ENCODE data around the gene ZBTB37.
"Not testable (repeated sequence)": the region's sequence is repeated elsewhere in the genome, so short reads cannot be mapped to it uniquely, and the experiment has no call there.

ZBTB37 gene

DNA sequence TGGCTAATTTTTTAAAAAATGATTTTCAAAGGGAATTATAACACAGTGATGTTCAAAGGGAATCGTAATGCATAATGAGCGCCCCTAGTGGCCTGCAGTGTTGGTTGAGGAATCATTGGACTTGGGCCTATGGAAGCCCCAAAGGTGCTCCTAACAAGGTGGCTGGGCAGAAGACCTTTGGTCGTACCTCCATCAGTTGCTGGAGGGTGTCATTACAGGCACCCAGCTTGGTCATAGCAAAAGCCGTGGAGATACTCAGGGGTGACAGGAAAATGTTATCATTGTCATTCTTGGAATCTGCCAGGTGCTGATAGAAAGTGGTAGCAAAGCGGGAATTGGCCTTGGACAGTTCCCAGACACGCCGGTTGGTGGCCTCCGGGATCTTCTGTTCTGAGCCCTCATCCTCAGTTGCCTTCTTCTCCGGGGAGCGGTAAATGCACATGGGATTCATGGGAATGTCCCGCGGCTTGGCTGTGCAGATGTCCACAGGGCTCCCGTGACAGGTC lies 46.2 kb downstream of the ZBTB37 start:
- DNase-seq (ENCODE audit: low read depth): no peak

DNA sequence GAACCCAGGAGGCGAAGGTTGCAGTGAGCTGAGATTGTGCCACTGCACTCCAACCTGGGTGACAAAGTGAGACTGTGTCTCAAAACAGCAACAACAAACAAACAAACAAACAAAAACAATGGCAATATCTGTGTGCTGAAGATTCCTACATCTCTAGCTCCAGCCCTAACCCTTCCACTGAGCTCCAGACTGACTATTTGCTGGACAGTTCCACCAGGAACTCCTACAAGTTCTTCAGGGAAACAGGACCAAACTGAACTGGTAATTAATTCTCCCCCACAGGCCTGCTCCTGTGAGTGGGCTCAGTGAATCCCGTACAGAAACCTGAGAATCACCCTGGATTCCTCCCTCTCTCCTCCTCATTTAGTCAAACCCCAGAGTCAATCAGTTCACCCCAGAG lies 47.4 kb downstream of the ZBTB37 start:
- no peak for DNase-seq (ENCODE audit: low read depth)

DNA sequence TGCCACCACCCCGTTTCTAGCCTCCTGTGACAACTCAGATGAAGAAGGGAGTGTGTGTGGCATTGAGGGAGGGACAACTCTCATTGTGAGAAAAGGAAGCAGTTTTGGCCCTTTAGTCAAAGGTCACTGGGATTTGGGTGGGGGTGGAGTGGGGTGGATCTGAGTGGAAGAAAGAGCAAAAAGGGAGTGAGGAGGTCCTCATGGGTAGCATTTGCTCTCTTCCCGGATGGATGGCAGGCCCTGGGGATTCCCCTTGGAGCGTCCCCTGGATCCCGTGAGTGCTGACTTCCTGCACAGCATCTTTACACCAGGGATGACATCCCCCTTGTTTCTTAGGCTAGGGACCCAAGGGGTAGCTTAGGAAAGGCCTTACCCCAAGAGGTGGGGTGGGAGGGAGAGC lies 48.5 kb downstream of the ZBTB37 start:
- DNase-seq (ENCODE audit: low read depth): no peak

DNA sequence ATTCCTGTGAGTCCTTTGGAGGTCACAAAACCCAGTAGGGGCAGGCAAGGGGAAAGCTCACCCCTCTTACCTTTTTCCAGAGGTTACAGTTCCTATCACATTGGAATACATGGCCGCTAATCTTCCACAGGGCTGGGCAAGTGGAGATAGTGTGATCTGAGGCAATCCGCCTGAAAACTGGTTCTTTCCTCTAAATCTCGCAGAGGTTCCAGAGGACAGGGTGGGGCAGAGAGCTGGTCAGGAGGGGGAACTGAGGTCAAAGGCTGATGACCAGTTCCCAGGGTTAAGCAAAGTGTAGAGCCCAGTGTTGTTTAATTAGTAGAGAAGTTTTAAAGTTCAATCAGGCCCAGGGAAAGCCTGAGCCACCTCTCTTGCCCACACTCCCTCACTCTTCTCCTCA lies 49.0 kb downstream of the ZBTB37 start, which contains the start of gene SERPINC1:
Gene SERPINC1, minus strand, starts transcription at position 179 of the 400 bp plus-strand sequence. Its CDS starts 68 bp downstream, at position 111.
- DNase-seq (ENCODE audit: low read depth): no peak

DNA sequence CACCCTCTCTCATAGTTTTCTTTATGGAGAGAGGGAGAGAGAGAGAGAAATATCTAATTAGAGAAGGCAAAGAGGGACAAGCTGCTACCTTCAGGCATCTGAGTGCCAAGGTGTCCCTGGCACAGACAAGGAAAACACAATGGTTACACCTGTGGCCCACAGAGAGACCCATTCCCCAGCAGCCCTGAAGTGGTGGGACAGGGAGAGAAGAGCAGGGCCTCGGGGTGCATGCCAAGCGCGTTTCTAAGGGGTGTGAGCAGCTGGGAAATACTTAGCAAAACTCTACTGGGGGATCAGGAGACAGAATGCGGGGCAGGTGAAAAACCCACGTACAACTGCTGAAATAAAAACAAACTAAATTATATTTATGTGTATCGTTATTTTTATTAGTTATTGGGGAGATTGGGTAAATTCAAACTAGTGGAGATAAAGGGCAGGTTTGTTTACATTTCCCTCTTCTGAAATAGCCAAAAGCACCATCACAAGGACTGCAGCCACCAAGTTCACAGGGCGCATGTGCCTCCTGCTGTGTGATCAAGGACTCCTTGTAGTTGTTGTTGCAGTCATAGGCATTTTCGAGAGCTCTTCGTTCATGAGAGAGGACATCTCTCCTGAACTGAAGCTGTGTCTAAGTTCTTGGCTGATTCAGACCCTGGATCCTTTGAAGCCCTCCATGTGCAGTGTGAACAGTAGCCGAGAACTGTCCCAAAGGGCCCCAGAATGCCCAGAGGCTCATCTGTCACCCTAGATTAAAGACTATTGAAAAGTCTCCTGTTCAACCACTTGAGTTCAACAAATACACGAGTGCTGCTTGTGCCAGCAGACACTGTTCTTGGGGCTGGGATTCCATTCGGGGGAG lies 49.7 kb downstream of the ZBTB37 start:
- DNase-seq (ENCODE audit: low read depth): no peak

DNA sequence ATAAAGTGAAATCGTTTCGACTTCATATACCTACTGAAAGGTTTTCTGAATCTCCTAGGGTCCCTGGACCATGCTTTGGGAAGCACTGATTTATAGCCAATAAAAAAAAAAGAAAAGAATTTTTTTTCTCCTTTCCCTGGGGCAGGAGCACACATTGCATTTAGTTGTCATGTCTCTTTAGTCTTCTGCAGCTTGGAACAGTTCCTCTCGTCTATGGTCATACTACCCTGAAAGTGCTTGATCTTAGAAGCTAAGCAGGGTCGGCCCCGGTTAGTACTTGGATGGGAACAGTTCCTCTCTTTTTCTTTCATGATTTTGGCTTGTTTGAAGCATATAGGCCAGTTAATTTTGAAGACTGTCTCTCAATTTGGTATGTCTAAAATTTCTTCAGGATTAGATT lies 52.7 kb downstream of the ZBTB37 start:
- no peak for DNase-seq (ENCODE audit: low read depth)

DNA sequence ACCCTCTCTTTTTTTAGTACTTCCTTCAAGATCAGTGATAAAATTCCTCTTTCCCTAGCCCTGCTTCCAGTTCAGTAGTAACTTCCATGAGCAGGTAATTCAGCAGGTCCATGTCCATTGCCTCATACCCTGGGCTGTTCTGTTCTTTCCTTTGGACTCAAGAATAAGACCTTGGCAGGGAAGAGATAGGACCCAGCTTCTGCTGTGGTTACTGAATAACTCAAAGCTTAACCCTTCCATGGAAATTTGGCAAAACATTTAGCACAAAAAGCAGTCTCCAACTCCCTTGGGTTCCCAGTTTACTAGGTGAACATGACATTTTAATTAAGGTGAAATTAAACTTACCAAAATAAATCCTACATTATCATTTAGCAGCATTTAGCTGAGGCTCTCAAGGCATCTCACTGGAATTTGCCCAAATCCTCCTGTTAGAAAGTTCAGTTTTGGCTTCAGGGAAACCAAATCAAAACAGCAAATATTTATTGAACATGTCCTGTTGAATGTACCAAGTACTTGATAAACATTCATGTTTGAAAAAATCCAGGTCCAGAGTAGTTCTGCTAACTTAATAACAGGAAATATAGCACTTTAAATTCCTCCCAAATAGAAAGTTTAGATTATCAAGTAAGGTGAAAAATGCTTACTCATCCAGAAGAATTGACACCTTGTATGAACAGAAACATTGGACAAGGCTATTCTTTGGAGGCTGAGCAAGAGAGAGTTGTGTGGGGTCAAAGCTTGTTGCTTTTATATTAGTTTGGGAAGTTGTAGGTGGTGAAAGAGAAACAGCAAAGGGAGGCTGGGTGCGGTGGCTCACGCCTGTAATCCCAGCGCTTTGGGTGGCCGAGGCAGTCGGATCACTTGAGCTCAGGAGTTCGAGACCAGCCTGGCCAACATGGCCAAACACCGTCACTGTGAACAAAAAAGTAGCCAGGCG lies 57.4 kb downstream of the ZBTB37 start:
- DNase-seq (ENCODE audit: low read depth): no peak

DNA sequence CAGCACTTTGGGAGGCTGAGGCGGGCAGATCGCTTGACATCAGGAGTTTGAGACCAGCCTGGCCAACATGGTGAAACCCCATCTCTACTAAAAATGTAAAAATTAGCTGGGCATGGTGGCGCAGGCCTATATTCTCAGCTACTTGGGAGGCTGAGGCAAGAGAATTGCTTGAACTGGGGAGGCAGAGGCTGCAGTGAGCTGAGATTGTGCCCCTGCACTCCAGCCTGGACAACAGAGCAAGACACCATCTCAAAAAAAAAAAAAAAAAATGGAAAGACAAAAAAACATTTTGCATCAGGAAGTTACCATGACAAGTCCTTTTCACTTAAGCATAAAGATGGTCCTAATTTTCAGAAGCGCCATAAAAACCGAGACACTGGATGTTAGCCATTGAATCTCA lies 62.4 kb downstream of the ZBTB37 start:
- DNase-seq (ENCODE audit: low read depth): not testable (repeated sequence)

DNA sequence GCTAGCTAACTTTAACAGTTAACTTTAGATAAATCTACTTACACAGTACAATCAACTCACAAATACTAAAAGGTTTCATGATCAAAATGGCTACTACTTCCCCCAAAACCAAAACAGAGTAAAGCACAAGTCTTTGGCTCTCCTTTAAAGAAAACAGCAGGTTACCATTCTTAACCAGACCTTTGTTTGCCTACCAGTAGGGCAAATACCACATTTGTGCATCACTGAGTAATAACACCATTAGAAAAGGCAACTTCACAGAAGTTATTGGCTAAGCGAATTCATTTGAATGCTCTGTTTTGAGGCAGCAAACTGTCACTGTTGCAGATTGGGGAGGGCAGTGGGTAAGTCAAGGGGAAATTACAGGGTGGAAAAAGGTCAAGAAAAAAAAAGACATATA lies 66.3 kb downstream of the ZBTB37 start:
- no peak for DNase-seq (ENCODE audit: low read depth)

DNA sequence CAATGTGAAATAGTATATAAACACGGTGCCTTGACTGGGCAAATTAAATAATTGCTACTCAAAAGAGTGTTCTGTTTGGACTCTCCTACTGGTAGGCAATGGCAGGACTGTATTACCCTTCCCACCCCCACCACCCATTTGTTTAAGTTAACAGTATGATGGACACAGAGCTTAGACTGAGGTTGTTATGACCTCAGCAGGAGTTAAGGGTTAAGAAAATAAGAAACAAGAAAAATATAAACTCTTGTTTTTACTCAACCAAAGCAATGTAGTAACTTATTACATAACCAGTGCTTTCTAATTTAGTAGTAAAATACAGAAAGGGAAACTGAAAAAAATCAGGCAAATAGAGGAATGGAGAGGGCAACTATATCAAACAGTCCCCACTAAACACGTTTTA lies 68.9 kb downstream of the ZBTB37 start:
- DNase-seq (ENCODE audit: low read depth): no peak

DNA sequence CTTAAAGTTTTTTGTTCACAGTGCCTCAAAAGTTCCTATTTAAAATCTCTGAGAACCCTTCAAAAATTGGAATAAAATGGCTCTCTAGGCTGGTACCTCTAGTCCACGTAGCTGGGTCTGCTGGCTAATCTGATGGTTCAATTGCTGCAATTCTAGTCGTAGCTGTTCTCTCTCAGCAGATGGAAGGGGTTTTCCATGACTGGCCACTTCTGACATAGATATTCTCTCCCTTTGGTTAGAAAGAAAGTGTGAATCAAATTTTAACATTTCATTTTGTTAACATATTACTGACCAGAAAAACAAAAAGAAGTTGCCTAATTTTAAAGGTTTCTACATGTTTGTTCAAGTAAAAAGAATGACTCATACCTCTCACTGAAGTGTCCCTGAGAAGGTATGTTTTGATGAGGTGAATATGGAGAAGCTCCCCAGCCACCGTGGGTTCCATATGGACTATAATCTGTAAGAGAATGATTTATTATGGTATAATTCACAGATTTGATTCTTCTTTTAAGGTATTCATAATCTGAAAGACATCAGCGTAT lies 78.3 kb downstream of the ZBTB37 start:
- DNase-seq (ENCODE audit: low read depth): no peak

DNA sequence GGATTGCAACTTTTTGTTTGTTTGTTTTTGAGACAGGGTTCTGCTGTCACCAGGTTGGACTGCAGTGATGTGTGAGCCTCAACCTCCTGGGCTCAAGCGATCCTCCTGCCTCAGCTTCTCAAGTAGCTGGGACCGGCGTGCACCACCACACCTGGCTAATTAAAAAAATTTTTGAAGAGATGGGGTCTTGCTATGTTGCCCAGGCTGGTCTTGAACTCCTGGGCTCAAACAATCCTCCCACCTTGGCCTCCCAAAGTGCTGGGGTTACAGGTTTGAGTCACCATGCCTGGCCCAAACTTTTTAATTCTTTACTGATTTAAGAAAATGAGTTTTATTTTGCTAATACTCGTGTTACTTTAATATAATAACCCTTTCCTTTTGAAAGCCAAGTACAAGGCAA lies 80.4 kb downstream of the ZBTB37 start:
- DNase-seq (ENCODE audit: low read depth): no peak
